Epithelial cell of proximal tubule (primary cell): Measurements from ENCODE around the gene ORM1. TPM values are rescaled to one million over a fixed set of nuclear protein-coding genes. Genes with fewer than 3 reads are reported as not detected.
A peak's percentile ranks its signal among the peaks of the same experiment; 100 is the strongest.

Experiments used
- DNase-seq: peaks from one replicate; pipeline ENCODE4 v3.0.0-alpha.2; 2011; ENCODE audit warnings: low read depth
- H3K4me3 ChIP-seq: 2 replicates; pipeline ENCODE4 v1.5.1; 2011; ENCODE audit warnings: low read depth, mild to moderate bottlenecking, low read length
- CTCF ChIP-seq: conservative IDR thresholded peaks from 2 replicates; pipeline ENCODE4 v1.5.1; 2012; ENCODE audit warnings: low read depth, mild to moderate bottlenecking, low read length
- total RNA-seq: library from RNA; depleted of rRNA; stranded (reverse); fragments of >200 nt; gene quantifications from 2 replicates; pipeline ENCODE4 v1.2.3, GENCODE V29; 2015

ORM1 gene
- total RNA-seq, 1 donor from 2014 or later: not detected

- no peak for TF ChIP-seq CTCF
- no peak overlapping the region for H3K4me3 ChIP-seq
- no peak for DNase-seq
Observed at GRCh38 chr9:114344188-114344566, 21.3 kb downstream of the ORM1 start.

GRCh38 chr9:114344692-114345091 is 21.8 kb downstream of the ORM1 start:
- H3K4me3 ChIP-seq: no peak overlapping the region
- DNase-seq: no peak
- no peak for TF ChIP-seq CTCF

GRCh38 chr9:114345493-114346065 is 22.7 kb downstream of the ORM1 start:
- DNase-seq: no peak
- TF ChIP-seq CTCF: no peak
- no peak overlapping the region for H3K4me3 ChIP-seq

- no peak for DNase-seq
- no peak overlapping the region for H3K4me3 ChIP-seq
- no peak for TF ChIP-seq CTCF
Observed at GRCh38 chr9:114346146-114346545, 23.2 kb downstream of the ORM1 start.

- H3K4me3 ChIP-seq: no peak overlapping the region
- no peak for DNase-seq
- no peak for TF ChIP-seq CTCF
Observed at GRCh38 chr9:114347675-114348074, 24.8 kb downstream of the ORM1 start.

GRCh38 chr9:114348261-114348905 is 25.5 kb downstream of the ORM1 start:
- H3K4me3 ChIP-seq: no peak overlapping the region
- DNase-seq: no peak
- no peak for TF ChIP-seq CTCF

GRCh38 chr9:114348906-114349482 is 26.1 kb downstream of the ORM1 start:
- peak; percentile 98 for DNase-seq
- TF ChIP-seq CTCF: no peak
- H3K4me3 ChIP-seq: no peak overlapping the region
